DND-41 (cell line): Measurements from ENCODE around the gene CAVIN3.

Experiments used
- CTCF ChIP-seq: IDR thresholded peaks from 2 replicates; pipeline ENCODE4 v1.5.1; 2012; ENCODE audit warnings: borderline replicate concordance, low read length, moderate library complexity, mild to moderate bottlenecking; ENCODE audit not compliant: poor library complexity, severe bottlenecking; ENCODE audit errors: extremely low read depth
- EZH2 ChIP-seq: IDR thresholded peaks from 3 replicates; pipeline ENCODE4 v1.6.1; 2012; ENCODE audit warnings: borderline replicate concordance, low read depth, mild to moderate bottlenecking, moderate library complexity, low read length, inconsistent platforms; ENCODE audit not compliant: severe bottlenecking

GRCh38 chr11:6350043-6350442, 29.7 kb upstream of the CAVIN3 start:
- TF ChIP-seq CTCF, result no peak
- no peak for TF ChIP-seq EZH2
